Right cardiac atrium (tissue), 5 donors: Measurements from ENCODE around the gene CCDC191. TPM values are rescaled to one million over a fixed set of nuclear protein-coding genes. Genes with fewer than 3 reads are reported as not detected.

ENCODE experiments used
- ATAC-seq, 2 donors: fragments of 200-7000 bp; cut with Tn5 transposase; one replicate each; pipeline versions ENCODE4 v1.8.0 to v1.9.1; 2020; ENCODE audit warnings: moderate library complexity in 2 of 2, mild to moderate bottlenecking in 1 of 2
- DNase-seq, 3 donors: peaks; one replicate each; pipeline ENCODE4 v3.0.0-alpha.2; 2020
- H3K27ac ChIP-seq: one replicate; pipeline ENCODE4 v1.5.1; 2013; ENCODE audit warnings: mild to moderate bottlenecking, low read length, control low read depth, moderate library complexity
- H3K27me3 ChIP-seq: one replicate; pipeline ENCODE4 v1.6.1; 2013; ENCODE audit not compliant: control insufficient read depth, insufficient read depth
- H3K4me1 ChIP-seq: one replicate; pipeline ENCODE4 v1.6.1; 2013; ENCODE audit warnings: low read length; ENCODE audit not compliant: control insufficient read depth, insufficient read depth
- H3K4me3 ChIP-seq: one replicate; pipeline ENCODE4 v1.5.1; 2013; ENCODE audit warnings: low read length, control low read depth
- H3K9me3 ChIP-seq: one replicate; pipeline ENCODE4 v1.6.1; 2013; ENCODE audit warnings: low read length; ENCODE audit not compliant: control insufficient read depth
- WGBS: extraction: QIAGEN DNeasy Blood & Tissue Kit; methylation state at CpG from one replicate; pipeline ENCODE4 v1.1.7; 2013; 5-methylcytosine and 5-hydroxymethylcytosine counted together
- intact Hi-C, 4 donors: fragments of 100-400 bp; cut with DNase I; formaldehyde crosslinking; loops; one replicate each; pipeline versions ENCODE4 v1.11.0 to v1.14.0; 2022 to 2023
- polyA plus RNA-seq: library from polyadenylated mRNA; stranded (reverse); fragments of 200-250 nt; gene quantifications from one replicate; pipeline ENCODE4 v1.2.3, GENCODE V29; 2013
- total RNA-seq, 4 donors: library from RNA; stranded (reverse); fragmentation: NEBNext Ultra II Directional; extraction: Animal tissue kit (Norgen Biotek cat#: 25700); gene quantifications; one replicate each; pipeline ENCODE4 v1.2.1, GENCODE V29; 2021
- donor health status: healthy with polysubstance abuse.
- donor health status: DM: no; HTN: yes; CAD: no.
- donor health status: DM: no; HTN: no; CAD: no.
- donor health status: DM: no; HTN: yes; CAD: no; lungs with severe emphysema.
- donor health status: DM: yes; HTN: yes; CAD: no.

Gene CCDC191
- total and polyA plus RNA-seq, 5 donors: 1.4 to 3.1 (median 2.3) TPM

DNA sequence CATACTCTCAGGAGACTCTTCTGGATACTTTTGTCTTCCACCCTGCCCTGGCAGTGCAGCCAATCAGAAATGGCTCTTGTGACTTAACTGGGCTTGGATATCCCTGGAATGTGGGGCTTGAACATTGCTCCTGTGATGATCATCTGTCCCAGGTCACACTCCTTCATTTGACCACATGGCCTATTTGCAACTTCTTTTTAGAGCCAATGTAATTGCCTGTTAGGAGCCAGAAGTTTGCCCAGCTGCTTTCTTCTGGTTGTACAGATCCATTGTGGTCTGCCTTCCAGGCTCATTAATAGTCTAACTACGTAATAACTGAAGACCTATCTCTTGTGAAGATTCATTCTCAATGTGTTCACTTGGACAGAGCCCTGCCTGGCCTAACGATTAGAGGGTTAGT, 30.0 kb upstream of the CCDC191 start:
- H3K9me3 ChIP-seq: no peaks in the 10 kb centered on the region
- no peaks in the 10 kb centered on the region for H3K4me1 ChIP-seq
- ATAC-seq (no peak), DNase-seq (no peak)
- no peaks in the 10 kb centered on the region for H3K27me3 ChIP-seq
- no peak overlapping the region for H3K27ac ChIP-seq
- 81% methylated on average over 2 of the region's 2 CpGs for WGBS
- intact Hi-C loops: no loop called here
- H3K4me3 ChIP-seq: no peak overlapping the region

GRCh38 chr3:114083112-114083511, 26.8 kb upstream of the CCDC191 start:
- ATAC-seq (no peak), DNase-seq (no peak)
- Histone ChIP-seq H3K9me3 (no peaks in the 10 kb centered on the region), H3K4me3 (no peak overlapping the region), H3K4me1 (no peaks in the 10 kb centered on the region), H3K27ac (no peak overlapping the region), H3K27me3 (no peaks in the 10 kb centered on the region)
- intact Hi-C loops: no loop called here
- 99% methylated on average over 2 of the region's 2 CpGs for WGBS

DNA sequence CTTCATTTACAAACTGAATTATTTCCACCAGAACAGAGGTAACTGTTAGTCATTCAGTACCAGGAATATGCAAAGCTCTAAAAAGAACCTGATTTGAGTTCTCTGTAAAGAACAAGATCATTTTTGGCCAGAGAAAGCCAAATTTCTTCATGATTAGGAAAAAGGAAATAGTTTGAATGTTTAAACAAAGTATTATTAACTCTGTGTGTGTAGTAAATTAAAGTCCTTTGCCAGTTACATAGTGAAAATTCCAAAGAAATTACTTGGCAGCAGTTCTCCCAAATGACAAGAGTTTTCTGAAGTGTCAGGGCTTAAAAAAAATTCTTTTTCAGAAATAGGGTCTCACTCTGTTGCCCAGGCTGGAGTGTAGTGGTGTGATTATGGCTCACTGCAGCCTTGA, 24.7 kb upstream of the CCDC191 start:
- no peak for ATAC-seq
- Histone ChIP-seq H3K27ac (no peak overlapping the region), H3K9me3 (no peaks in the 10 kb centered on the region), H3K4me1 (no peaks in the 10 kb centered on the region), H3K27me3 (no peaks in the 10 kb centered on the region), H3K4me3 (no peak overlapping the region)
- intact Hi-C loops: no loop called here
- no peak for DNase-seq

- Histone ChIP-seq H3K27ac (no peak overlapping the region), H3K4me1 (no peaks in the 10 kb centered on the region), H3K27me3 (no peaks in the 10 kb centered on the region), H3K9me3 (no peaks in the 10 kb centered on the region), H3K4me3 (peak overlapping the region; percentile 10)
- DNase-seq (no peak), ATAC-seq (no peak)
- intact Hi-C loops: no loop called here
Measured at GRCh38 chr3:114080201-114080600, 23.9 kb upstream of the CCDC191 start.

- intact Hi-C loops: no loop called here
- ATAC-seq (peak in 1 of 2 donors; percentile 62), DNase-seq (no peak)
- H3K27ac ChIP-seq: no peak overlapping the region
- WGBS: 59% methylated on average over 5 of the region's 5 CpGs
- no peaks in the 10 kb centered on the region for H3K4me1 ChIP-seq
- no peaks in the 10 kb centered on the region for H3K27me3 ChIP-seq
- H3K4me3 ChIP-seq: peak overlapping the region; percentile 10
- H3K9me3 ChIP-seq: no peaks in the 10 kb centered on the region
Measured at GRCh38 chr3:114079761-114080160, 23.4 kb upstream of the CCDC191 start.

DNA sequence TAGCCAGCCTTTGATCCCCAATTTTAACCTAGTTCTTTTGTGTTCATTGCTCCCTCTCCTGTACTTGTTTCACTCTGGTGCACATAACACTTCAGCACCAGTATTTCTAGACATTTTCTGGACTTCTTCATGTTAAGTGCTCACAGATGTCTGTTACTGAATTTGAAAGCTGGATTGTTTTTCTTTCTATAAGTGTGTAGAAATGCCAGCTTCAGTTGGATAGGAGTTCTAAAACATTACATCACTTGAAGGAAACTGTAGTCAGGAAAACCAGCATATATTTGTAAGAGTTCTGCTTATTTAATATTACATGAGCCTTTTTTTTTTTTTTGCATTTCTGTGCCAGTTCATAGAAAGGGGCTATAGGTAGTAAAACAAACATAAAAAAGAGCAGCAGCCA, 21.8 kb upstream of the CCDC191 start:
- Histone ChIP-seq H3K9me3 (no peaks in the 10 kb centered on the region), H3K27ac (no peak overlapping the region), H3K4me1 (no peaks in the 10 kb centered on the region), H3K4me3 (no peak overlapping the region), H3K27me3 (no peaks in the 10 kb centered on the region)
- intact Hi-C loops: no loop called here
- ATAC-seq: no peak
- no peak for DNase-seq

DNA sequence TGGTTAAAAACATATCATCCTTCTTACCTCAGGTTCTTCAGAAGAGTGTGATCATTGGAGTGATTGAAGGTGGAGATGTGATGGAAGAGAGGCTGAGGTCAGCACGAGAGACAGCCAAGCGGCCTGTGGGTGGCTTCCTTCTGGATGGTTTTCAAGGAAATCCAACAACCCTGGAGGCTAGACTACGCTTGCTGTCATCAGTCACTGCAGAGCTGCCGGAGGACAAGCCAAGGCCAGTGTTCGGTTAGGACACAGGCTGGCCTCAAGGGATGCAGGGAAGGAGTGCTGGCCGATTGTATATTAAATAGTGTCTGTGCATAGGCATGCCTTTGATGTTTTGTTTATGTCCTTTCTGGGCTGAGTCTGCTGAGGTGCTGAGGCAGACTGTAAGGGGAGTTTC, 20.4 kb upstream of the CCDC191 start:
- no peaks in the 10 kb centered on the region for H3K9me3 ChIP-seq
- 80% methylated on average over 6 of the region's 6 CpGs for WGBS
- H3K4me1 ChIP-seq: no peaks in the 10 kb centered on the region
- intact Hi-C loops: no loop called here
- H3K27me3 ChIP-seq: no peaks in the 10 kb centered on the region
- no peak overlapping the region for H3K27ac ChIP-seq
- DNase-seq: no peak
- H3K4me3 ChIP-seq: no peak overlapping the region
- ATAC-seq: no peak

GRCh38 chr3:114071786-114072185, 15.5 kb upstream of the CCDC191 start:
- no peak for DNase-seq
- intact Hi-C loops: no loop called here
- Histone ChIP-seq H3K27ac (no peak overlapping the region), H3K4me1 (no peaks in the 10 kb centered on the region), H3K27me3 (no peaks in the 10 kb centered on the region), H3K9me3 (no peaks in the 10 kb centered on the region), H3K4me3 (no peak overlapping the region)
- no peak for ATAC-seq
- 26% methylated on average over 1 of the region's 1 CpG for WGBS

DNA sequence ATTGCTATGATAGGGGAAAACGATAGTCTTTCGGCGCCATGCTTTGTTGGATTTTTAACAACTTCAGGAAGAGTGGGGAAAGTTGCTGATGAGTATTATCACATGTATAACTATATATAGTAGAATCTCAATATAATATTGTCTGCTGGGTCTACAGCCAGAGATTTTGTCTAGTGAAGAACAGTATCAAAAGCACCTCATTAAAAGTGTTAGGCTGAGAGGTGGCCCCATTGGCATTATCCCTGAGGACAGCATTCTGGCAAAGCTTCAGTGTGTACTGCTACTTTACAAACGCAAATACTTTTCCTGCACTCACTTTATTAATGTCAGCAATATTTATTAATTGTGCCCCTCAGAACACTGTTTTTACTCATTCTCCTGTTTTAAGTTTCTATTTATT, 12.0 kb upstream of the CCDC191 start:
- intact Hi-C loops: no loop called here
- Histone ChIP-seq H3K27ac (no peak overlapping the region), H3K4me1 (no peaks in the 10 kb centered on the region), H3K4me3 (no peak overlapping the region), H3K27me3 (no peaks in the 10 kb centered on the region), H3K9me3 (no peaks in the 10 kb centered on the region)
- 84% methylated on average over 4 of the region's 4 CpGs for WGBS
- ATAC-seq (no peak), DNase-seq (no peak)

GRCh38 chr3:114067804-114068203, 11.5 kb upstream of the CCDC191 start:
- intact Hi-C loops: no loop called here
- Histone ChIP-seq H3K4me1 (no peaks in the 10 kb centered on the region), H3K9me3 (no peaks in the 10 kb centered on the region), H3K27ac (no peak overlapping the region), H3K27me3 (no peaks in the 10 kb centered on the region), H3K4me3 (no peak overlapping the region)
- WGBS: 97% methylated on average over 4 of the region's 4 CpGs
- ATAC-seq (no peak), DNase-seq (no peak)

DNA sequence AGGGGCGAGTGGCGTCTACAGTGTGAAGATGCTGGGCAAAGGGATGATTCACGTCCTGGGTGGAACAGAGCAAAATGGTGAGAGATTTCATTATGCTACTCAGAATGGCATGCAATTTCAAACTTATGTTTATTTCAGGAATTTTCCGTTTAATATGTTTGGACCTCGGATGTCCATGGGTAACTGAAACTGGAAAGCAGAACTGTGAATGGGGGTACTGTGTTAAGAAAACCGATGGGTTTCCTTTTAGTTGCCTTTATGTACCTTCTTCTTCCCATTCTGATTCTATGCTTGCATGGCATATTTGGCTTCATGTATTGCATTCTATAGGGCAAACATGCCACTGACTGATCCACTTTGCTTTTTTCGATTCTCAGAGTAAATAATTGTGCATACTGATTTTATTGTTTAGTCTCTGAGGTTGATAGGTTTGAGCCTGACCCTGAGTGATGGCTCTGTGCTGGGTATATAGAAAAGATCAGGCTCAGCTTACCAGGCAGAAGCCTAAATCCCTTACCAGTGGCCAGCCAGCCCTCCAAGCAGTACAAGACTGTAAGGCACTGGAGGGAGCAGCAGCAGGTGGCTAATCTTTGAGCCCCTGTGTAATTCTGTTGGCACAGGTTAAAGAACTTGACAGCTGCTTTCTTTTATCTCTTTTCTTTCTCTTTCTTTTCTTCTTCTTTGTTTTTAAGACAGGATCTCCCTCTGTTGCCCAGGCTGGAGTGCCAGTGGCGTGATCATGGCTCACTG, 4.8 kb upstream of the CCDC191 start:
- intact Hi-C loops: no loop called here
- WGBS: 91% methylated on average over 8 of the region's 8 CpGs
- Histone ChIP-seq H3K4me1 (no peaks in the 10 kb centered on the region), H3K4me3 (no peak overlapping the region), H3K9me3 (no peaks in the 10 kb centered on the region), H3K27me3 (no peaks in the 10 kb centered on the region), H3K27ac (no peak overlapping the region)
- no peak for ATAC-seq
- DNase-seq: no peak

DNA sequence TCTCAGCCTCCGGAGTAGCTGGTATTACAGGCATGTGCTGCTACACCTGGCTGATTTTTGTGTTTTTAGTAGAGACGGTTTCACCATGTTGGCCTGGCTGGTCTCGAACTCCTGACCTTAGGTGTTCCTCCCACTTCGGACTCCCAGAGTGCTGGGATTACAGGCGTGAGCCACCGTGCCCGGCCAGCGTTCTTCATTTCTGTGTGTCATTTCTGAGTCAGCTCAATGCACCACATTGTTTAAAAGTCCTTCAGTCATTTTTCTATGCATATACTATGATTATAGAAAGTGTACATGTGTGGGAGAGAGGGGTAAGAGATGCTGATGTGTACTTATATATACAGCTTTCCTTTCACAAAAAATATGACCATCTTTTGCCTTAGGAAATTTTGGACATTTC, 2.3 kb upstream of the CCDC191 start:
- H3K9me3 ChIP-seq: no peaks in the 10 kb centered on the region
- 91% methylated on average over 8 of the region's 8 CpGs for WGBS
- H3K4me1 ChIP-seq: no peaks in the 10 kb centered on the region
- H3K4me3 ChIP-seq: no peak overlapping the region
- no peak for DNase-seq
- H3K27ac ChIP-seq: no peak overlapping the region
- no peaks in the 10 kb centered on the region for H3K27me3 ChIP-seq
- ATAC-seq: no peak
- intact Hi-C loops: no loop called here
